ENCODE measurements around the gene ARHGAP5. TPM values are rescaled to one million over a fixed set of nuclear protein-coding genes. Genes with fewer than 3 reads are reported as not detected.

ARHGAP5 gene
- total RNA-seq, 1 donor from 2014 or later = 167 TPM

DNA sequence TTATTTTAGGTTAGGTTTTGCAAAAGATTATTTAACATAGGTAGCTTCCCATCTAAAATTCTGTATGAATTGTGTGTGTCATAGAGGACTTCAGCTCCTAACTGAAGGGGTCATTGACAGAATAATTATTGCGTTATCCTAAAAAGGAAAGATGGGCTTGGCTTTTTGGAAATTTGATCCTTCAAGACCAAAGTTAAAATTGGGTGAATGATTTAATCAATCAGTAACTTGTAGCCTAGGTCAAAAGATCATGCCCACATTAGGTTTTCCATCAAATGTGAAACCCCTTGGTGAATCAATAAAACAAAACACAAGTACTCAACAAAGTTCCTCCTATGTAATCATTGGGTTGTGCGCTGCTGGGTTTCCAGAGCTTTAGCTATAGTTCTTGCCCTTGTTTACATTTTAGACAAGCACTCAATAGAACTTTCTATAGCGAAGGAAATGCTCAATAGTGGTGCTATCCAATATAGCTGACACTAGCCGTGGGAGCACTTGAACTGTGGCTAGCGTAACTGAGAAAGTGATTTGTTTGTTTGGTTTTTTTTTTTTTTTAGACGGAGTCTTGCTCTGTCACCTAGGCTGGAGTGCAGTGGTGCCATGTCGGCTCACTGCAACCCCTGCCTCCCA is 37.6 kb upstream of the ARHGAP5 start:
- no peak overlapping the region for H3K4me3 Mint-ChIP-seq
- TF ChIP-seq CTCF (IDR thresholded peaks at IDR 0.05; ENCODE audit: unreplicated experiment) = no peak
- DNase-seq (ENCODE audit: low spot score in 2 of 2, unreplicated experiment in 2 of 2) = no peak
- H3K4me1 Mint-ChIP-seq = peaks cover 25% of the 10 kb centered on the region
- H3K36me3 Mint-ChIP-seq = no peaks in the 10 kb centered on the region
- H3K9me3 Mint-ChIP-seq = peaks cover 9% of the 10 kb centered on the region
- H3K27ac Mint-ChIP-seq = no peak overlapping the region
- H3K27me3 Mint-ChIP-seq (ENCODE audit: low read depth) = no peaks in the 10 kb centered on the region

DNA sequence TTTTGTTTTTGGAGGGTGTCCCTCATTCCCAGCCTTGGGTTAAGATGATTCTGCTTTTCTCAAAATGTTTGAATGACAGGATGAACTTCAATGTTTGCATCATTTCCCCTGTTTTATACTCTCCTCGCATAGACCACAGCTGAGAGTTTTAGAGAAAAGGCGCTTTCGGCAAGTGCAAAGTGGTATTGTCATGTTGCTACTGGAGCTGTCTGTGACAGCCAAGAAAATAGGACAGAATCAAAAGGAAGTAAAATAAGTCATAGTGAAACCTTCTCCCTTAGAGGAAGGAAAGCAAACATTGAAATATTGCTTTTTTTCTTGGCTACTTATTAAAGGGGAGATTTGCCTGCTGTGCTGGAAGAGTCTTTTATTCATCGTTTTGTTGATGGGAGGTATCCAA is 33.5 kb upstream of the ARHGAP5 start:
- Mint-ChIP-seq H3K4me3 (no peak overlapping the region), H3K27ac (no peak overlapping the region), H3K4me1 (peaks cover 28% of the 10 kb centered on the region), H3K36me3 (no peaks in the 10 kb centered on the region), H3K9me3 (peaks cover 9% of the 10 kb centered on the region), H3K27me3 (ENCODE audit: low read depth) (no peaks in the 10 kb centered on the region)
- no peak for DNase-seq (ENCODE audit: low spot score in 2 of 2, unreplicated experiment in 2 of 2)
- no peak for TF ChIP-seq CTCF (IDR thresholded peaks at IDR 0.05; ENCODE audit: unreplicated experiment)

DNA sequence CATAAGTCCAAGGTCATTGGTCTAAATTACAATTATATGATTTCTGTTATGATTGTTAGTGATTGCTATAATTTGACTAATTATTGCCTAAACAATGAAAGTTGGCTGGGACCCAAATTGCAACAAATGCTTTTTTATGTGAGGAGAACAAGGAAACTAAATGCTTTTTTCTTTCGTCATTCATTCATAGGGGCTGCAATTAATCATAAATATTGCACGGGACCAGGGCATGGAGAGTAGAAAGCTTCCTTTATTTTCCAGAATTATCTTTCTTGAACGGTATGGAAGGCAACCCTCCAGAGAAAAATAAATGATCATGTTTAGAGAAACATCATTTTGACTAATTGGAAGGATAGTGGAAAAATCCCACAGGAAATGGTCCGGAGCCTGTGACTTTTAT is 32.6 kb upstream of the ARHGAP5 start:
- Mint-ChIP-seq H3K27me3 (ENCODE audit: low read depth) (no peaks in the 10 kb centered on the region), H3K27ac (no peak overlapping the region)

GRCh38 chr14:32047791-32048190 is 29.3 kb upstream of the ARHGAP5 start:
- Mint-ChIP-seq H3K9me3 (no peaks in the 10 kb centered on the region), H3K4me3 (no peak overlapping the region), H3K27me3 (ENCODE audit: low read depth) (no peaks in the 10 kb centered on the region), H3K4me1 (peaks cover 24% of the 10 kb centered on the region), H3K36me3 (no peaks in the 10 kb centered on the region), H3K27ac (no peak overlapping the region)
- TF ChIP-seq CTCF (IDR thresholded peaks at IDR 0.05; ENCODE audit: unreplicated experiment) = no peak
- DNase-seq (ENCODE audit: low spot score in 2 of 2, unreplicated experiment in 2 of 2) = no peak

More for the DNA sequence above, 32.6 kb upstream of the ARHGAP5 start:
- no peak overlapping the region for H3K4me3 Mint-ChIP-seq
- H3K9me3 Mint-ChIP-seq = peaks cover 9% of the 10 kb centered on the region
- peaks cover 24% of the 10 kb centered on the region for H3K4me1 Mint-ChIP-seq
- H3K36me3 Mint-ChIP-seq = no peaks in the 10 kb centered on the region
- TF ChIP-seq CTCF (IDR thresholded peaks at IDR 0.05; ENCODE audit: unreplicated experiment) = no peak
- no peak for DNase-seq (ENCODE audit: low spot score in 2 of 2, unreplicated experiment in 2 of 2)

- Mint-ChIP-seq H3K27me3 (ENCODE audit: low read depth) (no peaks in the 10 kb centered on the region), H3K27ac (no peak overlapping the region), H3K9me3 (peaks cover 12% of the 10 kb centered on the region), H3K36me3 (no peaks in the 10 kb centered on the region), H3K4me3 (no peak overlapping the region), H3K4me1 (peaks cover 14% of the 10 kb centered on the region)
- no peak for DNase-seq (ENCODE audit: low spot score in 2 of 2, unreplicated experiment in 2 of 2)
- TF ChIP-seq CTCF (IDR thresholded peaks at IDR 0.05; ENCODE audit: unreplicated experiment) = no peak
Observed at GRCh38 chr14:32049361-32050088, 27.6 kb upstream of the ARHGAP5 start.

Measured in mesothelial cell of epicardium (in vitro differentiated cells).